ENCODE data around the gene MKKS.
"Not testable (repeated sequence)": the region's sequence is repeated elsewhere in the genome, so short reads cannot be mapped to it uniquely, and the experiment has no call there.

The MKKS gene

GRCh38 chr20:10432079-10432478 is 1.9 kb downstream of the MKKS start:
- H3K4me3 ChIP-seq (ENCODE audit: low read depth in 1 of 2, low read length in 2 of 2): no peak overlapping the region
- H3K36me3 ChIP-seq (ENCODE audit: control insufficient read depth in 1 of 2, insufficient read depth in 2 of 2, low read length in 2 of 2): no peaks in the 10 kb centered on the region
- no peaks in the 10 kb centered on the region for H3K27me3 ChIP-seq (ENCODE audit: low read depth, low read length)
- peaks cover 10 to 42% of the 10 kb centered on the region in 2 donors for H3K4me1 ChIP-seq (ENCODE audit: control insufficient read depth in 1 of 2, insufficient read depth in 2 of 2, low read length in 2 of 2)
- no peaks in the 10 kb centered on the region for H3K9me3 ChIP-seq (ENCODE audit: control insufficient read depth in 1 of 2, low read length in 2 of 2)
- no peak overlapping the region for H3K27ac ChIP-seq (ENCODE audit: low read length)

DNA sequence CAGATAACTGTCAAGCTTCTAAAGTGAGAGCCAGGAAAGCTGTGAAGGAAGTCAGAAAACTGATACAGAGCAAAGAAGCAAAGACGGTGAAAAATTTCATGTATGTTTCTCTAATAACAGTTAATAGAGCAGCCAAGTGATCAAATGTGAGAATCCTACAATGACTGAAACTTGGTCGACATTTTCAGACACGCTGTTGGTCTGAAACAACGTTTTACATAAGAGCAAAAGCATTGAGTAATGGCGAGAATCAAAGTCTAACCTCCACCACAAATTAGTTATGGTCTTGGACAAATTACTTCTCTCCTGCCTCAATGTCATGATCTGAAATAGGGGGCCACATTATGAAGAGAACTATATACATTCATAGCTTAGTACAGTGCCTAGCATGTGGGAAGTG is 3.3 kb downstream of the MKKS start:
- H3K27me3 ChIP-seq (ENCODE audit: low read depth, low read length): no peaks in the 10 kb centered on the region
- no peak overlapping the region for H3K4me3 ChIP-seq (ENCODE audit: low read depth in 1 of 2, low read length in 2 of 2)
- no peak overlapping the region for H3K27ac ChIP-seq (ENCODE audit: low read length)
- no peaks in the 10 kb centered on the region for H3K36me3 ChIP-seq (ENCODE audit: control insufficient read depth in 1 of 2, insufficient read depth in 2 of 2, low read length in 2 of 2)
- peaks cover 9 to 39% of the 10 kb centered on the region in 2 donors for H3K4me1 ChIP-seq (ENCODE audit: control insufficient read depth in 1 of 2, insufficient read depth in 2 of 2, low read length in 2 of 2)
- no peaks in the 10 kb centered on the region for H3K9me3 ChIP-seq (ENCODE audit: control insufficient read depth in 1 of 2, low read length in 2 of 2)

- Histone ChIP-seq H3K4me1 (ENCODE audit: control insufficient read depth in 1 of 2, insufficient read depth in 2 of 2, low read length in 2 of 2) (peaks cover 6 to 33% of the 10 kb centered on the region in 2 donors), H3K27ac (ENCODE audit: low read length) (no peak overlapping the region), H3K4me3 (ENCODE audit: low read depth in 1 of 2, low read length in 2 of 2) (no peak overlapping the region), H3K9me3 (ENCODE audit: control insufficient read depth in 1 of 2, low read length in 2 of 2) (no peaks in the 10 kb centered on the region), H3K27me3 (ENCODE audit: low read depth, low read length) (no peaks in the 10 kb centered on the region), H3K36me3 (ENCODE audit: control insufficient read depth in 1 of 2, insufficient read depth in 2 of 2, low read length in 2 of 2) (no peaks in the 10 kb centered on the region)
Measured at GRCh38 chr20:10430000-10430466, 4.0 kb downstream of the MKKS start.

- Histone ChIP-seq H3K4me3 (ENCODE audit: low read depth in 1 of 2, low read length in 2 of 2) (no peak overlapping the region), H3K36me3 (ENCODE audit: control insufficient read depth in 1 of 2, insufficient read depth in 2 of 2, low read length in 2 of 2) (no peaks in the 10 kb centered on the region), H3K27me3 (ENCODE audit: low read depth, low read length) (no peaks in the 10 kb centered on the region), H3K9me3 (ENCODE audit: control insufficient read depth in 1 of 2, low read length in 2 of 2) (no peaks in the 10 kb centered on the region), H3K27ac (ENCODE audit: low read length) (no peak overlapping the region), H3K4me1 (ENCODE audit: control insufficient read depth in 1 of 2, insufficient read depth in 2 of 2, low read length in 2 of 2) (peaks cover 6 to 33% of the 10 kb centered on the region in 2 donors)
Measured at GRCh38 chr20:10429443-10429981, 4.5 kb downstream of the MKKS start.

- no peak overlapping the region for H3K27ac ChIP-seq (ENCODE audit: low read length)
- H3K4me3 ChIP-seq (ENCODE audit: low read depth in 1 of 2, low read length in 2 of 2): no peak overlapping the region
- no peaks in the 10 kb centered on the region for H3K36me3 ChIP-seq (ENCODE audit: control insufficient read depth in 1 of 2, insufficient read depth in 2 of 2, low read length in 2 of 2)
- peaks cover 6 to 29% of the 10 kb centered on the region in 2 donors for H3K4me1 ChIP-seq (ENCODE audit: control insufficient read depth in 1 of 2, insufficient read depth in 2 of 2, low read length in 2 of 2)
- H3K9me3 ChIP-seq (ENCODE audit: control insufficient read depth in 1 of 2, low read length in 2 of 2): no peaks in the 10 kb centered on the region
- H3K27me3 ChIP-seq (ENCODE audit: low read depth, low read length): no peaks in the 10 kb centered on the region
Measured at GRCh38 chr20:10428008-10428407, 6.0 kb downstream of the MKKS start.

DNA sequence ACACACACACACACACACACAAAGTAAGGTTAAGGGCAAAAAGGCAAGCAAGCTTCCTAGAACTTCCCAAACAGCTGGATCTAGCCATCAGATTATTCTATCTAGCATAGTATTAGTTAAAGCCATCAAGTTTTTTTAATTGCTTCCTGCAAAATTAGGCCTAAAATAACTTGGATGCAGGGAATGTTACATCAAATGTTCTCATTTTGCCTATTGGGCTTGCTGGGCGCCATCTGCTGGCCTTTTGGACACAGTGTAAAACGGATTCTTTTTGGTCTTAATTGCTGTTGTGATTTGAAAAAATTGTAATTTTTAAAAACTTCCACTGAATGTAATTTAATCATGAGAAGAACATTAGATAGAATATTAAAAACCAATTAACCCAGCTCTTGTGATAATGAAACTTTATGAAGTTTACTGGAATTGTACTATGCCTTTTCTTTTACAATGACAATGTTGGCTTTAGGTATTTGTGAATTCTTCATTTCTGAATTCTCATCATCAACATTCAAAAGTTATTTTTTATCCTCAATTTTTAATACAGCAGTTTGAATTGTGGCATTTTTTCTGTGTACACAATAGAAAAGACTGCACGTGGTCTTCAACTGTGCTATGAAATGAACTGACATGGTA is 6.8 kb downstream of the MKKS start:
- Histone ChIP-seq H3K36me3 (ENCODE audit: control insufficient read depth in 1 of 2, insufficient read depth in 2 of 2, low read length in 2 of 2) (no peaks in the 10 kb centered on the region), H3K9me3 (ENCODE audit: control insufficient read depth in 1 of 2, low read length in 2 of 2) (no peaks in the 10 kb centered on the region), H3K27ac (ENCODE audit: low read length) (no peak overlapping the region), H3K4me1 (ENCODE audit: control insufficient read depth in 1 of 2, insufficient read depth in 2 of 2, low read length in 2 of 2) (peaks cover 4 to 20% of the 10 kb centered on the region in 2 donors), H3K27me3 (ENCODE audit: low read depth, low read length) (no peaks in the 10 kb centered on the region), H3K4me3 (ENCODE audit: low read depth in 1 of 2, low read length in 2 of 2) (no peak overlapping the region)

GRCh38 chr20:10423735-10424134 is 10.3 kb downstream of the MKKS start:
- H3K4me1 ChIP-seq (ENCODE audit: control insufficient read depth in 1 of 2, insufficient read depth in 2 of 2, low read length in 2 of 2): no peaks in the 10 kb centered on the region

DNA sequence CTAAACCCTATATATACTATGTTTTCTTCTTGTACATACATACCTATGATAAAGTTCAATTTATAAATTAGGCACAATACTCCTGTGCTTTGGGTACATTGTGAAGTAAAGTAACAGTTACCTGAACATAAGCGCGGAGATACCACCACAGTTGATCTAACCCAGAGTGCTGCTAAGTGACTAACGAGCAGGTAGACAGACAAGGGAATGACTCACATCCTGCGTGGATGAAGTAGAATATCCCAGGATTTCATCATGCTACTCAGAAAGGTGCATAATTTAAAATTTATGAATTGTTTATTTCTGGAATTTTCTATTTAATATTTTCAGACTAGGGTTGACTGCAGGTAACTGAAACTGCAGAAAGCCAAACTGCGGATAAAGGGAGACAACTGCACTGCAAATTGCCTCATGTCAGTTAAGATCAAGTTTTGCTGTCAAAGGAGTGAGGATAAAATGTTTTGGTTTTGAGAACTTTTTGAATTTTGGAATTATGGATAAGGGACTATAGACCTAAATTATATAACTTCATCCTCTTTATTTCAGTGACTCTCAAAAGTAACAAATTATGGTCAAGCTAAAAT is 14.4 kb downstream of the MKKS start:
- peaks cover 5 to 6% of the 10 kb centered on the region in 2 donors for H3K36me3 ChIP-seq (ENCODE audit: control insufficient read depth in 1 of 2, insufficient read depth in 2 of 2, low read length in 2 of 2)
- H3K27me3 ChIP-seq (ENCODE audit: low read depth, low read length): no peaks in the 10 kb centered on the region

More at GRCh38 chr20:10423735-10424134, 10.3 kb downstream of the MKKS start:
- Histone ChIP-seq H3K27ac (ENCODE audit: low read length) (no peak overlapping the region), H3K27me3 (ENCODE audit: low read depth, low read length) (no peaks in the 10 kb centered on the region), H3K9me3 (ENCODE audit: control insufficient read depth in 1 of 2, low read length in 2 of 2) (no peaks in the 10 kb centered on the region), H3K4me3 (ENCODE audit: low read depth in 1 of 2, low read length in 2 of 2) (no peak overlapping the region), H3K36me3 (ENCODE audit: control insufficient read depth in 1 of 2, insufficient read depth in 2 of 2, low read length in 2 of 2) (peaks cover 0 to 6% of the 10 kb centered on the region in 2 donors)

DNA sequence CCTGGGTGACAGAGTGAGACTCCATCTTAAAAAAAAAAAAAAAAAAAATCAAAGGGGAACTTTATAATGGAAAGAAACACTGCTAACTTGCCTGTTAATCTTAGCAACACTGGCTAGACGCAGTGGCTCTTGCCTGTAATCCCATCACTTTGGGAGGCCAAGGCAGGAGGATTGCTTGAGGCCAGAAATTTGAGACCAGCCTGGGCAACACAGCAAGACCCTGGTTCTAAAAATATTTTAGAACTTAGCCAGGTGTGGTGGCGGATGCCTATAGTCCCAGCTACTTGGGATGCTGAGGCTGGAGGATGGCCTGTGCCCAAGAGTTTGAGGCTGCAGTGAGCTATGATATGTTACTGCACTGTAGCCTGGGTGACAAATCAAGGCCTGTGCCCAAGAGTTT is 16.8 kb downstream of the MKKS start:
- H3K27ac ChIP-seq (ENCODE audit: low read length); H3K27me3 ChIP-seq (ENCODE audit: low read depth, low read length); H3K4me3 ChIP-seq (ENCODE audit: low read depth in 1 of 2, low read length in 2 of 2); H3K4me1 ChIP-seq (ENCODE audit: control insufficient read depth in 1 of 2, insufficient read depth in 2 of 2, low read length in 2 of 2); H3K9me3 ChIP-seq (ENCODE audit: control insufficient read depth in 1 of 2, low read length in 2 of 2): not testable (repeated sequence)
- peaks cover 5 to 13% of the 10 kb centered on the region in 2 donors for H3K36me3 ChIP-seq (ENCODE audit: control insufficient read depth in 1 of 2, insufficient read depth in 2 of 2, low read length in 2 of 2)

More for the DNA sequence above, 14.4 kb downstream of the MKKS start:
- H3K4me1 ChIP-seq (ENCODE audit: control insufficient read depth in 1 of 2, insufficient read depth in 2 of 2, low read length in 2 of 2): peaks cover 0 to 6% of the 10 kb centered on the region in 2 donors
- no peak overlapping the region for H3K4me3 ChIP-seq (ENCODE audit: low read depth in 1 of 2, low read length in 2 of 2)
- H3K27ac ChIP-seq (ENCODE audit: low read length): no peak overlapping the region
- no peaks in the 10 kb centered on the region for H3K9me3 ChIP-seq (ENCODE audit: control insufficient read depth in 1 of 2, low read length in 2 of 2)

DNA sequence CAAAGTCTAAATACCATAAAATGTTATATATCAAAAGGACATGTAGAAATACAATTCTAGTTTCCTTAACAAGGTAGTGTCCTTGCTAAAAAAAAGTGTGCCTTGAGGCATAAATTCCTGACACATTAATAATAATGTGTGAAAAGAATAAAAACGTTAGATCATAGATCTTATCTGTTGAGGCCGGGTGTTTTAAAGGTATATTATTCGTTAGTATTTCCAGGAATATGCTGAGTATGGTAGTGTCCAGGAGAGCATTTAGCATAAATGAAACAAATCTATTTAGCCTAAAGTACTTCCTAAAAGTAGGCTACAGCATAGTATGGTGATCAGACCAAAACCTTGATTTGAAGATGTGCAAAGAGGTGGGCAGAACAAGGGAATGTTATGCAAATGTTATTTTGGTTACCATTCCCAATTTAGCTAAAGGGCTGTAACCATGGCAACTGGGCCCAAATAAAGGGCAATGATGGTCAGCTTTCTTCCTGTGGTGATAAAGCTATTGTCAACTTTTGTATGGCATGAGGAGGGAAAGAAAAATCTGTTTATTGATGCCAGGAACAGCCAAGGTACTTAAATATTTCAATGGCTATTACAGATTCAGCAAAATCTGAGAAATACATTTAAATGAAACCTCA is 18.9 kb downstream of the MKKS start:
- Histone ChIP-seq H3K27ac (ENCODE audit: low read length) (no peak overlapping the region), H3K4me3 (ENCODE audit: low read depth in 1 of 2, low read length in 2 of 2) (no peak overlapping the region), H3K27me3 (ENCODE audit: low read depth, low read length) (no peaks in the 10 kb centered on the region), H3K9me3 (ENCODE audit: control insufficient read depth in 1 of 2, low read length in 2 of 2) (no peaks in the 10 kb centered on the region), H3K36me3 (ENCODE audit: control insufficient read depth in 1 of 2, insufficient read depth in 2 of 2, low read length in 2 of 2) (peaks cover 5 to 8% of the 10 kb centered on the region in 2 donors), H3K4me1 (ENCODE audit: control insufficient read depth in 1 of 2, insufficient read depth in 2 of 2, low read length in 2 of 2) (peaks cover 0 to 6% of the 10 kb centered on the region in 2 donors)

DNA sequence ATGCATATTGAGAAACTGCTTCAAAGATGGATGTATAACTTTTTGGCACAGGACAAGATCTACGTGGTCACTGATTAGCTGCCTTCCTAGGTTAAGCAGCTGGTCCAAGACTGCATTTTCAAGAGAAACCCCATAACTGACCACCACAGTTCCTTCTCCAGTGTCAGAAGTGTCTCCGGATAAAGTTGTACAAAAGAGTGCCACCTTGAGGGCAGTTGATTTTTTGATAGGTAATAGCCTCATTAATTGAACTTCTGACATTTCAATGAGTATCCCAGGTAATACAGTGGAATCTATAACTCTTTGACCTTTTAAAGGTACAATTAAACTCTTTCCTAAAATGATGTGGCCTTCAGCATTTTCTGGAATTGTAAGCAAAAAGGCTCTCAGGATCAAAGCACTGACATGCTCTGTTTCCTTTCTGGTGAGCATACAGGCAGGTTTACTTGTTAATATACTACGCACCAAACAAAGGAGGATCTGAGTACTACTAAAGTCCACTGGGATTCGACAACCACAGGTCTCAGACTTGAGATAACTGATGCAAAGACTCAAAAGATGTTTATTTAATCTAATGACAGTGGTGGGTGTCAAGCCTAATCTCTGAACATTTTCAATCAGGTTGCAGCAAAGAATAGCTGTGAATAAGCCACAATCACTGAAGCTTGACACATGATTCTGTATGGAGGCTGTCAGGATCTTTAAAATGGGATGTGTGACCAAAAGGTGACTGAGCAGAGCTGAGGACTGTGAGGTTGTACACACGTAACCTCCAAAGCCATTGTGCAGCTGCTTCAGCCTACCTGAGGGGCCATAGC is 21.2 kb downstream of the MKKS start:
- H3K4me3 ChIP-seq (ENCODE audit: low read depth in 1 of 2, low read length in 2 of 2): no peak overlapping the region
- no peaks in the 10 kb centered on the region for H3K27me3 ChIP-seq (ENCODE audit: low read depth, low read length)
- H3K9me3 ChIP-seq (ENCODE audit: control insufficient read depth in 1 of 2, low read length in 2 of 2): no peaks in the 10 kb centered on the region
- peaks cover 5 to 6% of the 10 kb centered on the region in 2 donors for H3K36me3 ChIP-seq (ENCODE audit: control insufficient read depth in 1 of 2, insufficient read depth in 2 of 2, low read length in 2 of 2)
- H3K4me1 ChIP-seq (ENCODE audit: control insufficient read depth in 1 of 2, insufficient read depth in 2 of 2, low read length in 2 of 2): peaks cover 0 to 6% of the 10 kb centered on the region in 2 donors
- H3K27ac ChIP-seq (ENCODE audit: low read length): no peak overlapping the region
